AG10803 (cell line): ENCODE results near the gene TNFSF15.

ENCODE experiments used
- DNase-seq: peaks from one replicate; pipeline ENCODE4 v3.0.0; 2010; ENCODE audit warnings: low read depth
- H3K4me3 ChIP-seq: 2 replicates; pipeline ENCODE4 v1.5.1; 2011; ENCODE audit warnings: mild to moderate bottlenecking, low read length, control low read depth
- TF ChIP-seq, protein P1 (sequence below): conservative IDR thresholded peaks from 2 replicates; pipeline ENCODE4 v1.5.1; 2011; ENCODE audit warnings: mild to moderate bottlenecking, low read length, control low read depth, inconsistent platforms

TNFSF15 gene

DNA sequence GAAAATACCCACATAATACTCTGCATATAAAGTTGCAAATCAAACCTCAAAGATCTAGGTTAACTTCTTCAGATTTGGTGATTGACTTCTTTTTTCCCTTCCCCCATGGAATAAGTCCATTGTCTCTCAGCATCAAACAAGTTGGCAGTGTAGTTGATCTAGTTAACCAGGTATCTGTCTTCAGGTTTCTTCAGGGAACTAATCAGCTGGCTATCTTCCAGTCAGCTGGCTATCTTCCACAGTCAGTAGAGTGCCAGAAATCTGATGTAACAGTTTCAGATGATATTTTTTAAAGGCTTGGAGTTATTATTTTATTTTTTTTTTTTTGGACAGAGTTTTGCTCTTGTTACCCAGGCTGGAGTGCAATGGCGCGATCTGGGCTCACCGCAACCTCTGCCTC, 16.8 kb downstream of the TNFSF15 start:
- H3K4me3 ChIP-seq: no peak overlapping the region
- TF ChIP-seq, protein P1, sequence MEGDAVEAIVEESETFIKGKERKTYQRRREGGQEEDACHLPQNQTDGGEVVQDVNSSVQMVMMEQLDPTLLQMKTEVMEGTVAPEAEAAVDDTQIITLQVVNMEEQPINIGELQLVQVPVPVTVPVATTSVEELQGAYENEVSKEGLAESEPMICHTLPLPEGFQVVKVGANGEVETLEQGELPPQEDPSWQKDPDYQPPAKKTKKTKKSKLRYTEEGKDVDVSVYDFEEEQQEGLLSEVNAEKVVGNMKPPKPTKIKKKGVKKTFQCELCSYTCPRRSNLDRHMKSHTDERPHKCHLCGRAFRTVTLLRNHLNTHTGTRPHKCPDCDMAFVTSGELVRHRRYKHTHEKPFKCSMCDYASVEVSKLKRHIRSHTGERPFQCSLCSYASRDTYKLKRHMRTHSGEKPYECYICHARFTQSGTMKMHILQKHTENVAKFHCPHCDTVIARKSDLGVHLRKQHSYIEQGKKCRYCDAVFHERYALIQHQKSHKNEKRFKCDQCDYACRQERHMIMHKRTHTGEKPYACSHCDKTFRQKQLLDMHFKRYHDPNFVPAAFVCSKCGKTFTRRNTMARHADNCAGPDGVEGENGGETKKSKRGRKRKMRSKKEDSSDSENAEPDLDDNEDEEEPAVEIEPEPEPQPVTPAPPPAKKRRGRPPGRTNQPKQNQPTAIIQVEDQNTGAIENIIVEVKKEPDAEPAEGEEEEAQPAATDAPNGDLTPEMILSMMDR: no peak
- DNase-seq: no peak

DNA sequence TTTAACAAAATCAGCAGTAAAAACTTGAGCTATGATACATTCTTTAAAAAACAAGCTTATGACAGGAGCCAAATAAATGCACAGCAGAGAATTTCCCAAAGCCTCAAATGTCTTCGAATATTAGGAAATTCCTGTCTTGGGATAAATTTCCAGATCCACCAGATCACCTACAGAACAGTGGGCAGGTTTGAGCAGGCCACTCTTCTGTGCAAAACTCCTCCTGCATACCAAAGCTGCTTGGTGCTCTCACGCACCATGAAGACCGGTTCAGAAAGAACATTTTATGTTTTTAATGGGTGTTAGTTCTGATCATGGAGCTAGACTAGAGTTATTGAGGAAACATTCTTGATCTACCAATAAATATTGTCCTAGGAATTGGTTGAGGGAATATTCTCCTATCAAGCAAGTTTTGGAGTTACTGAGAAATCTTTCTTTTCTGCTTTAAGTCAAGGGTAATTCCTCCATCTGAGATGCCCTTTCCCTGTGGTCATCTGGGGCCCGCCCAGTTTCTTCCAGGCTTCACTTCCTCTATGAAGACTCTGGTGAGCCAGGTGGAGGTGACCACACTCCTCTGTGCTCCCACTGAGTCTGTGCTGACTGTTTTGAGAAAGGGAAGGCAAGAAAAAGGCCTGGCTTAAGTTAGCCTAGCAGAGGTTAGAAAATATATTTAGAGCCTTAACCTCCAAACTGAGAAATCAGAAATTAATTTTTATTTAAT, 17.9 kb downstream of the TNFSF15 start:
- DNase-seq: no peak
- TF ChIP-seq, protein P1: no peak
- H3K4me3 ChIP-seq: no peak overlapping the region

- no peak for DNase-seq
- TF ChIP-seq, protein P1: no peak
- H3K4me3 ChIP-seq: no peak overlapping the region
Measured at GRCh38 chr9:114787214-114787613, 18.6 kb downstream of the TNFSF15 start.

GRCh38 chr9:114785866-114786650, 19.8 kb downstream of the TNFSF15 start:
- TF ChIP-seq, protein P1: no peak
- H3K4me3 ChIP-seq: no peak overlapping the region
- DNase-seq: peak; percentile 22

GRCh38 chr9:114784721-114785279, 21.0 kb downstream of the TNFSF15 start:
- no peak for DNase-seq
- TF ChIP-seq, protein P1: no peak

DNA sequence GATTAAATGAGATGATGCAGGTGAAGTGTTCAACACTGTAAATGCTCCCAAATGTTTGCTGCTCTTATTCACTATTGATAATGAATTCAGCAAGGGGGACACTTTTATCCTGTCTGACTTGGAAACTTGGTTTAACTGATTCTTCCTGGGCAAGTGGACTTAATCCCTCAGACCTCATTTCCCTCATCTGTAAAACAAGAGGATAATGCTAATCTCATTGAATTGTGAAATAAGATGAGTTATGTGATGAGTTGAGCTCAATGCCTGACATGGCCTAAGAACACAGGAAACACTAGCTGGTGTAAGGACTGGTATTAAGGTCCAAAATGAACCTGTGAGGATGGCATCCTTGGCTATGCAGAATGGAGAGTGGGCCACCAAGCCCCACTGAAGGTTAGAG, 23.3 kb downstream of the TNFSF15 start:
- TF ChIP-seq, protein P1: no peak
- no peak for DNase-seq
- no peak overlapping the region for H3K4me3 ChIP-seq

More at GRCh38 chr9:114784721-114785279, 21.0 kb downstream of the TNFSF15 start:
- no peak overlapping the region for H3K4me3 ChIP-seq
